ENCODE results near the gene STARD13.

DNA sequence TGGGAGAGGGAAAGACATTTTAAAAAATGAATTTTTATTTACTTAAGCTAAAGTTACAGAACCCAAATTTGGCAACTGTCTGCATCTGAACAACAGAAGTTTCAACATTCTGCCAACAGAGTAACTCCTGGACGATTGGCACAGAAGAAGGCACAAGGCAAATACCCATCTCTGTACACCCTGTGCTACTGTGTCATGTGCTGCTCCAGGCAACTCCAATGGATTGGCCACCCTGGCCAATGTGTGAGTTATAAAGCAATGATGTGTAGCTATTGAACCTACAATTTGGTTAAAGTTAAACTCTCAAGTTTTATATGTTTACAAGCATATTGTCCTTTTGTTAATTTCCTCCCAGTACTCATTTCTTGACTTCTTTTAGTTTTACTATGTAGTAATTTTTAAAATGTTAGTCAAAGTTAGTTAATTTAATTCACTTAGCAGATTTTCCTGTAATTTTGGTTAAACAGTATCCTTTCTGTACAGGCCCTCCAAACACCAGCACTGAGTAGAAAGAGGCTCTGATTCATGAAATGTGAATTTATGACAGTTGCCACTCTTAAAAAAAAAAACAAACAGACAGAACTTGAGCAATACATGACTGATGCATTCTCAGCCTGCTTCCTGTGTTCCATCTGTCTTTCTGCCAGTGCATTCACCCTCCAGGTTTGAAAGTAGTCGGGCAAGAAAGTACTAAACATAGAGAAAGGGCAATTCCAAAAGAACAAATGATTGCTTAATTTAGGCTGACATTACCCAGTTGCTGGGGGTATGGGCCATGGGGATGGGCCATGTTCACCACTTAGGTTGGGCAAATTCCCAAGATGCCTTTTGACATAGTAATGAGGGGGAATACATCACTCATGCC is 5.9 kb downstream of the STARD13 start:
- TF ChIP-seq, protein P1, sequence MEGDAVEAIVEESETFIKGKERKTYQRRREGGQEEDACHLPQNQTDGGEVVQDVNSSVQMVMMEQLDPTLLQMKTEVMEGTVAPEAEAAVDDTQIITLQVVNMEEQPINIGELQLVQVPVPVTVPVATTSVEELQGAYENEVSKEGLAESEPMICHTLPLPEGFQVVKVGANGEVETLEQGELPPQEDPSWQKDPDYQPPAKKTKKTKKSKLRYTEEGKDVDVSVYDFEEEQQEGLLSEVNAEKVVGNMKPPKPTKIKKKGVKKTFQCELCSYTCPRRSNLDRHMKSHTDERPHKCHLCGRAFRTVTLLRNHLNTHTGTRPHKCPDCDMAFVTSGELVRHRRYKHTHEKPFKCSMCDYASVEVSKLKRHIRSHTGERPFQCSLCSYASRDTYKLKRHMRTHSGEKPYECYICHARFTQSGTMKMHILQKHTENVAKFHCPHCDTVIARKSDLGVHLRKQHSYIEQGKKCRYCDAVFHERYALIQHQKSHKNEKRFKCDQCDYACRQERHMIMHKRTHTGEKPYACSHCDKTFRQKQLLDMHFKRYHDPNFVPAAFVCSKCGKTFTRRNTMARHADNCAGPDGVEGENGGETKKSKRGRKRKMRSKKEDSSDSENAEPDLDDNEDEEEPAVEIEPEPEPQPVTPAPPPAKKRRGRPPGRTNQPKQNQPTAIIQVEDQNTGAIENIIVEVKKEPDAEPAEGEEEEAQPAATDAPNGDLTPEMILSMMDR (IDR thresholded peaks at IDR 0.05) = no peak
- no peak for TF ChIP-seq POLR2A (IDR thresholded peaks at IDR 0.05)
